ENCODE data around the gene OTOS.

- TF ChIP-seq, protein P1, sequence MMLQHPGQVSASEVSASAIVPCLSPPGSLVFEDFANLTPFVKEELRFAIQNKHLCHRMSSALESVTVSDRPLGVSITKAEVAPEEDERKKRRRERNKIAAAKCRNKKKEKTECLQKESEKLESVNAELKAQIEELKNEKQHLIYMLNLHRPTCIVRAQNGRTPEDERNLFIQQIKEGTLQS (IDR thresholded peaks at IDR 0.05): no peak
- TF ChIP-seq, protein P2, sequence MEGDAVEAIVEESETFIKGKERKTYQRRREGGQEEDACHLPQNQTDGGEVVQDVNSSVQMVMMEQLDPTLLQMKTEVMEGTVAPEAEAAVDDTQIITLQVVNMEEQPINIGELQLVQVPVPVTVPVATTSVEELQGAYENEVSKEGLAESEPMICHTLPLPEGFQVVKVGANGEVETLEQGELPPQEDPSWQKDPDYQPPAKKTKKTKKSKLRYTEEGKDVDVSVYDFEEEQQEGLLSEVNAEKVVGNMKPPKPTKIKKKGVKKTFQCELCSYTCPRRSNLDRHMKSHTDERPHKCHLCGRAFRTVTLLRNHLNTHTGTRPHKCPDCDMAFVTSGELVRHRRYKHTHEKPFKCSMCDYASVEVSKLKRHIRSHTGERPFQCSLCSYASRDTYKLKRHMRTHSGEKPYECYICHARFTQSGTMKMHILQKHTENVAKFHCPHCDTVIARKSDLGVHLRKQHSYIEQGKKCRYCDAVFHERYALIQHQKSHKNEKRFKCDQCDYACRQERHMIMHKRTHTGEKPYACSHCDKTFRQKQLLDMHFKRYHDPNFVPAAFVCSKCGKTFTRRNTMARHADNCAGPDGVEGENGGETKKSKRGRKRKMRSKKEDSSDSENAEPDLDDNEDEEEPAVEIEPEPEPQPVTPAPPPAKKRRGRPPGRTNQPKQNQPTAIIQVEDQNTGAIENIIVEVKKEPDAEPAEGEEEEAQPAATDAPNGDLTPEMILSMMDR (IDR thresholded peaks at IDR 0.05; ENCODE audit: low read depth, low read length, missing input control): no peak
- no peak for TF ChIP-seq TAF1 (conservative IDR thresholded peaks at IDR 0.05)
- TF ChIP-seq YY1 (IDR thresholded peaks at IDR 0.05): no peak
- TF ChIP-seq RXRA (IDR thresholded peaks at IDR 0.05): no peak
- TF ChIP-seq MAX (IDR thresholded peaks at IDR 0.05): no peak
- no peak for TF ChIP-seq GABPA (IDR thresholded peaks at IDR 0.05 in 1 of 2, conservative IDR thresholded peaks at IDR 0.05 in 1 of 2)
- no peak for TF ChIP-seq EGR1 (IDR thresholded peaks at IDR 0.05; ENCODE audit: low read depth in 2 of 2)
- TF ChIP-seq, protein P3, sequence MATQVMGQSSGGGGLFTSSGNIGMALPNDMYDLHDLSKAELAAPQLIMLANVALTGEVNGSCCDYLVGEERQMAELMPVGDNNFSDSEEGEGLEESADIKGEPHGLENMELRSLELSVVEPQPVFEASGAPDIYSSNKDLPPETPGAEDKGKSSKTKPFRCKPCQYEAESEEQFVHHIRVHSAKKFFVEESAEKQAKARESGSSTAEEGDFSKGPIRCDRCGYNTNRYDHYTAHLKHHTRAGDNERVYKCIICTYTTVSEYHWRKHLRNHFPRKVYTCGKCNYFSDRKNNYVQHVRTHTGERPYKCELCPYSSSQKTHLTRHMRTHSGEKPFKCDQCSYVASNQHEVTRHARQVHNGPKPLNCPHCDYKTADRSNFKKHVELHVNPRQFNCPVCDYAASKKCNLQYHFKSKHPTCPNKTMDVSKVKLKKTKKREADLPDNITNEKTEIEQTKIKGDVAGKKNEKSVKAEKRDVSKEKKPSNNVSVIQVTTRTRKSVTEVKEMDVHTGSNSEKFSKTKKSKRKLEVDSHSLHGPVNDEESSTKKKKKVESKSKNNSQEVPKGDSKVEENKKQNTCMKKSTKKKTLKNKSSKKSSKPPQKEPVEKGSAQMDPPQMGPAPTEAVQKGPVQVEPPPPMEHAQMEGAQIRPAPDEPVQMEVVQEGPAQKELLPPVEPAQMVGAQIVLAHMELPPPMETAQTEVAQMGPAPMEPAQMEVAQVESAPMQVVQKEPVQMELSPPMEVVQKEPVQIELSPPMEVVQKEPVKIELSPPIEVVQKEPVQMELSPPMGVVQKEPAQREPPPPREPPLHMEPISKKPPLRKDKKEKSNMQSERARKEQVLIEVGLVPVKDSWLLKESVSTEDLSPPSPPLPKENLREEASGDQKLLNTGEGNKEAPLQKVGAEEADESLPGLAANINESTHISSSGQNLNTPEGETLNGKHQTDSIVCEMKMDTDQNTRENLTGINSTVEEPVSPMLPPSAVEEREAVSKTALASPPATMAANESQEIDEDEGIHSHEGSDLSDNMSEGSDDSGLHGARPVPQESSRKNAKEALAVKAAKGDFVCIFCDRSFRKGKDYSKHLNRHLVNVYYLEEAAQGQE (IDR thresholded peaks at IDR 0.05): no peak
- TF ChIP-seq RAD21 (IDR thresholded peaks at IDR 0.05): no peak
- TF ChIP-seq SP1 (IDR thresholded peaks at IDR 0.05): no peak
- no peak for TF ChIP-seq FOXA1 (IDR thresholded peaks at IDR 0.05)
- TF ChIP-seq JUND (IDR thresholded peaks at IDR 0.05): no peak
These were observed 15.4 kb upstream of the OTOS start for GRCh38 chr2:240155745-240156390.

Data from liver (tissue), 3 donors.